Measurements from ENCODE around the gene FN3KRP.
"Not testable (repeated sequence)": the region's sequence is repeated elsewhere in the genome, so short reads cannot be mapped to it uniquely, and the experiment has no call there.

The FN3KRP gene

GRCh38 chr17:82754297-82755208 is 38.0 kb downstream of the FN3KRP start:
- Mint-ChIP-seq H3K4me3 (no peak overlapping the region), H3K27ac (peak overlapping the region; percentile 49), H3K4me1 (peaks cover 15% of the 10 kb centered on the region), H3K9me3 (no peaks in the 10 kb centered on the region), H3K27me3 (no peaks in the 10 kb centered on the region), H3K36me3 (peaks cover 5% of the 10 kb centered on the region)
- no peak for ATAC-seq (ENCODE audit: low read depth)
- DNase-seq (ENCODE audit: low spot score in 2 of 2): no peak

GRCh38 chr17:82756166-82756565 is 39.7 kb downstream of the FN3KRP start:
- Mint-ChIP-seq H3K4me3 (no peak overlapping the region), H3K4me1 (peaks cover 15% of the 10 kb centered on the region), H3K36me3 (peaks cover 7% of the 10 kb centered on the region), H3K9me3 (no peaks in the 10 kb centered on the region), H3K27me3 (no peaks in the 10 kb centered on the region), H3K27ac (no peak overlapping the region)
- DNase-seq (ENCODE audit: low spot score in 2 of 2) (no peak), ATAC-seq (ENCODE audit: low read depth) (no peak)

- no peak overlapping the region for H3K27ac Mint-ChIP-seq
- DNase-seq (ENCODE audit: low spot score in 2 of 2) (no peak), ATAC-seq (ENCODE audit: low read depth) (no peak)
- no peak overlapping the region for H3K4me3 Mint-ChIP-seq
- H3K4me1 Mint-ChIP-seq: peaks cover 6% of the 10 kb centered on the region
- no peaks in the 10 kb centered on the region for H3K9me3 Mint-ChIP-seq
- H3K36me3 Mint-ChIP-seq: peaks cover 14% of the 10 kb centered on the region
- H3K27me3 Mint-ChIP-seq: no peaks in the 10 kb centered on the region
Observed at GRCh38 chr17:82765371-82765770, 48.9 kb downstream of the FN3KRP start.

GRCh38 chr17:82767041-82767754 is 50.7 kb downstream of the FN3KRP start:
- no peaks in the 10 kb centered on the region for H3K27me3 Mint-ChIP-seq
- H3K4me1 Mint-ChIP-seq: peaks cover 6% of the 10 kb centered on the region
- H3K27ac Mint-ChIP-seq: no peak overlapping the region
- H3K9me3 Mint-ChIP-seq: no peaks in the 10 kb centered on the region
- no peak for DNase-seq (ENCODE audit: low spot score in 2 of 2)
- ATAC-seq (ENCODE audit: low read depth): no peak
- no peak overlapping the region for H3K4me3 Mint-ChIP-seq
- H3K36me3 Mint-ChIP-seq: peaks cover 13% of the 10 kb centered on the region

- Mint-ChIP-seq H3K27me3 (no peaks in the 10 kb centered on the region), H3K4me3 (no peak overlapping the region), H3K4me1 (no peaks in the 10 kb centered on the region), H3K9me3 (no peaks in the 10 kb centered on the region), H3K36me3 (peaks cover 13% of the 10 kb centered on the region), H3K27ac (no peak overlapping the region)
- DNase-seq (ENCODE audit: low spot score in 2 of 2): no peak
- ATAC-seq (ENCODE audit: low read depth): no peak
Observed at GRCh38 chr17:82769041-82769440, 52.5 kb downstream of the FN3KRP start.

GRCh38 chr17:82772026-82772425 is 55.5 kb downstream of the FN3KRP start:
- ATAC-seq (ENCODE audit: low read depth) (no peak), DNase-seq (ENCODE audit: low spot score in 2 of 2) (no peak)
- H3K9me3 Mint-ChIP-seq: no peaks in the 10 kb centered on the region
- H3K4me1 Mint-ChIP-seq: peaks cover 7% of the 10 kb centered on the region
- H3K27me3 Mint-ChIP-seq: no peaks in the 10 kb centered on the region
- peaks cover 12% of the 10 kb centered on the region for H3K36me3 Mint-ChIP-seq
- H3K27ac Mint-ChIP-seq: no peak overlapping the region
- no peak overlapping the region for H3K4me3 Mint-ChIP-seq

- not testable (repeated sequence) for H3K27ac Mint-ChIP-seq; ATAC-seq (ENCODE audit: low read depth); H3K9me3 Mint-ChIP-seq; H3K36me3 Mint-ChIP-seq; H3K27me3 Mint-ChIP-seq; DNase-seq (ENCODE audit: low spot score in 2 of 2)
- peak overlapping the region; percentile 75 for H3K4me3 Mint-ChIP-seq
- peaks cover 12% of the 10 kb centered on the region for H3K4me1 Mint-ChIP-seq
Observed at GRCh38 chr17:82774456-82774855, 58.0 kb downstream of the FN3KRP start.

GRCh38 chr17:82775001-82775823 is 58.7 kb downstream of the FN3KRP start:
- H3K9me3 Mint-ChIP-seq: no peaks in the 10 kb centered on the region
- peak; percentile 93 for ATAC-seq (ENCODE audit: low read depth)

GRCh38 chr17:82776454-82776853 is 59.9 kb downstream of the FN3KRP start:
- Mint-ChIP-seq H3K27ac (peak overlapping the region; percentile 68), H3K36me3 (peaks cover 5% of the 10 kb centered on the region), H3K4me1 (peaks cover 12% of the 10 kb centered on the region), H3K9me3 (no peaks in the 10 kb centered on the region), H3K4me3 (peak overlapping the region; percentile 39), H3K27me3 (no peaks in the 10 kb centered on the region)
- DNase-seq (ENCODE audit: low spot score in 2 of 2) (peak in 1 of 2 donors; percentile 32), ATAC-seq (ENCODE audit: low read depth) (peak; percentile 59)

More at GRCh38 chr17:82775001-82775823, 58.7 kb downstream of the FN3KRP start:
- H3K27me3 Mint-ChIP-seq: no peaks in the 10 kb centered on the region
- peak overlapping the region; percentile 75 for H3K4me3 Mint-ChIP-seq
- H3K36me3 Mint-ChIP-seq: peaks cover 5% of the 10 kb centered on the region
- peak; percentile 32 to 51 for DNase-seq (ENCODE audit: low spot score in 2 of 2)
- peaks cover 12% of the 10 kb centered on the region for H3K4me1 Mint-ChIP-seq
- peak overlapping the region; percentile 79 for H3K27ac Mint-ChIP-seq

Measured in memory B cell (primary cell).